Kidney capillary endothelial cell (primary cell): Measurements from ENCODE around the gene ZC2HC1B.
A peak's percentile ranks its signal among the peaks of the same experiment; 100 is the strongest.

Source experiments
- DNase-seq: peaks from one replicate; pipeline ENCODE4 v3.0.0-alpha.2; 2018; ENCODE audit warnings: low spot score

The ZC2HC1B gene

DNA sequence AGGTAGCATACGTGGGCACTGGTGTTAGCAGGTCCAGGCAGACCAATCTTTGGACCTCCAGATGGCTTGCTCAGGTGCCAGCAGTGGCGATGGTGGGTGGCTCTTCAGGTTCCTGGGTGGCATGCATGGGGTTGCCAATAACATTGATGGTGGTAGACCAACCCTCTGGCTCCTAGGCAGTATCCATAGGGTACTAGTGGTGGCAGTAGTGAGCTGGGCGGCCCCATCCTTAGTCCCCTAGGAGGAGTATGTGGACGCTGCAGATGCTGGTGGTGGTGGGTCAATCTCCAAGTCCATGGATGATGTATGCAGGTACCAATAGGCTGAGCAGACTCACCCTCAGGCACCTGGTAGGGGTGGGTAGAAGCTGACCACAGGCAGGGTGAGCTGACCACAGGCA, 70.6 kb downstream of the ZC2HC1B start:
- DNase-seq = no peak

DNA sequence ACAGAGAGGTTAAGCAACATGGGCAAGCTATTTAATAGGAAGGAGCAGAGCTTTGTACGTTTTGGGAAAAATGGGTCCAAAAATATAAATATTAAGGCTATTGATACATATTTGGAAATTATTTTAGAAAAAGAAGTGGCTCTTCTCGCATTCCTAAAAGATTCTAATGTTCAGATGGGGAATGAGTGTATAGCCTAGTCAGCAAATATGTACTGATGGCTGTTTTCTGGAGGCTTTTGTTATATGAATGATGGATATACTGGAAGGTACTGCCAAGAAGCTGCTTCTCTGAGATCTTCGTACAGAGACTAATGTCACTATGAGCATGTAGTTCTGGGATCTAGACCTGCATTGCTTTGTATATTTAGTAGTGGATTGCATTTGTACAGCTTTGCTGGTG, 72.1 kb downstream of the ZC2HC1B start:
- DNase-seq = no peak

DNA sequence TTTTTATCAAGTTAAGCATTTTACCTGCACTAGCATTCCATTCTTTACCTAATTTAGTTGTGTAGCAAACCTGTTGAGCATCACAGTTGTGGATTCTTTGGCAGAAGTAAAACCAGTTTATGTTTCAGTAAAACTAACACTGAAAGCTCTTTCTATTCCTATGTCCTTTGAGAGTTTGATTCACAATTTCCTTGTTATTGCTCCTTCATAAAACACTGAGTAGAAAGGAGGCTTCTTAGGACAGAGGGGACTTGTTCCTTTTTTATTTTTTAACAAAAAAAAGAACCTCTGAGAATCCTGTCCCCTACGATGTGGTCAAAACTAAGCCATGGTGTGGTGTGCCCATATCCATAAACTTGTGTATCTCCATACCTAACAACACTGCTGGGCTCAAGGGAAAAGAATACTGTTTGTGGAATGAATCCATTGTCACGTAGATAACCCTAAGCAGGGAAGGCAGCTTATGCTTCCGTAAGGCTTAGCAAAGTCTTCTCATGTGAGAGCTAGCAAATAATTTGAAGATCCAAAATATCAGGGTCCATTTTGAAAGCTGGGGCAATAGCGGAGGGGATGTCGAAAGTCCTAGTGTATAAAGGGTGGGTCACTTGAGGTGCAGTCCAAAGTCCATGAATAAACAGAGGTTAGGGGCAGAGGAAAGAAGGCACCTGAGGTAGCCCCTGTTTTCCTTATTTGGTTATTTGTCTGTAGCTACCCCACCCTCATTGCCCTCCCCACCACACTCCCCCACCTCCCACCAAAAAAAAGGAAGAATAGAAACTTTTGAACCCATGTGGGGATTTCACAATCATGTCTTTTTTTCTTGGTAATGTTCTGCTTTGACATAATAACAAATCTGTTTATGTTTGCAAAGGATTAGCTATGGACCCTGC, 72.7 kb downstream of the ZC2HC1B start:
- no peak for DNase-seq

DNA sequence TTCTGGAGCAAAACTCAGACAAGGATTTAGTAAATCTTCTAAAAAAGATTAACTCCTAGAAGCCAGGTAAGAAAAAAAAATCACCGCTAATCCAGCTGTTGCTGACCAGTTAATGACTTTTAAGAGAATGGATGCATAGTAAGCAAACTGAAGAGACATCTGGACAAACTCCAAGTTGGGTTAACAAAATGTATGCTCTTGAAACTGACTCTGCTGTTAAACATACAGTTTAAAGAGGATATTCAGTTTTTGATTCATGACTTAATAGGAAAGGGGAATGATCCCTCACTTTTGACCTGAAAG, 73.3 kb downstream of the ZC2HC1B start:
- no peak for DNase-seq

DNA sequence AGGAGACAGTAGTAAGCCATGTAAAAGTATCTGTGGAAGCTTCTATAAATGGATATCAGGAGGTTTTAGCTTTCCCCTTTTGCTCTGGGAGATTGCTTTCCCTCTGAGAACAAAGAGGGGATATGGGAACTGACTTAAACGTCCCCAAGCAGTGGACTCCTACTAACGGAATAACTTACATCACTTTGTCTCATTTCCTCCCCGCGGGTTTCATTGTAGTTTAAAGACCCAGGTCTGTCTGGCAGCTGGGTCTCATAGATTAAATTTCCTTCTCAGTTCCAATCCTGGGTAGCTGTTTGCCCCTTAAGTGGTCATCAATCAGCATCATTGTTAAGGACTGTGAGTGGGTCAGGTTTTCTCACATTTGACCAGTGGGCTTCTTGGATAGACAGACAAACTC, 75.1 kb downstream of the ZC2HC1B start:
- peak; percentile 35 for DNase-seq

DNA sequence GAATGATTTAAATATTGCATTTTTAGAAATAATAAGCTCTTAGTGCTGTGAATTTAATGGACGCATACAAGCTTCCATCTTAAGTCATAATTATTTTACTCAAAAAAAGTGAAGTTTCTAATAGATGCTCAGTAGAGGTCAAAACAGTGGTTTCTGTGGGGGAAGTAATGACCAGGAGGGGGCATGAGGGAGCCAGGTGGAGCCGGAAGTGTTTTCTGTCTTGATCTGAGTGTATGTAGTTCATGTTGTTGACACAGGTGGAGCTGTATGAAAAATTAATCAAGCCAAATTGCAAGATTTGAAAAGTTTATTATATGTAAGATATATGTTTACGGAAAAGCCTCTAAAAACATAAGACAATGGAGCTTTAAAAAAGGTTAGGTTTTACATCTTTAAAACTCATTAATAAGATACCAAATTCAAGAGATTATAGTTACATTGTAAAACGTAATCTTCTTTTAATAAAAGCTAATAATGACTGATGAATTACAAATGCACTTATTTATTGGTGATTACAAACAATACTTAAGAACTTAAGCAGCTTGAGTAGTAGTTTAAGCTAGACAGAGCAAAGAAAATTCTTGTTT, 75.8 kb downstream of the ZC2HC1B start:
- peak; percentile 60 for DNase-seq

DNA sequence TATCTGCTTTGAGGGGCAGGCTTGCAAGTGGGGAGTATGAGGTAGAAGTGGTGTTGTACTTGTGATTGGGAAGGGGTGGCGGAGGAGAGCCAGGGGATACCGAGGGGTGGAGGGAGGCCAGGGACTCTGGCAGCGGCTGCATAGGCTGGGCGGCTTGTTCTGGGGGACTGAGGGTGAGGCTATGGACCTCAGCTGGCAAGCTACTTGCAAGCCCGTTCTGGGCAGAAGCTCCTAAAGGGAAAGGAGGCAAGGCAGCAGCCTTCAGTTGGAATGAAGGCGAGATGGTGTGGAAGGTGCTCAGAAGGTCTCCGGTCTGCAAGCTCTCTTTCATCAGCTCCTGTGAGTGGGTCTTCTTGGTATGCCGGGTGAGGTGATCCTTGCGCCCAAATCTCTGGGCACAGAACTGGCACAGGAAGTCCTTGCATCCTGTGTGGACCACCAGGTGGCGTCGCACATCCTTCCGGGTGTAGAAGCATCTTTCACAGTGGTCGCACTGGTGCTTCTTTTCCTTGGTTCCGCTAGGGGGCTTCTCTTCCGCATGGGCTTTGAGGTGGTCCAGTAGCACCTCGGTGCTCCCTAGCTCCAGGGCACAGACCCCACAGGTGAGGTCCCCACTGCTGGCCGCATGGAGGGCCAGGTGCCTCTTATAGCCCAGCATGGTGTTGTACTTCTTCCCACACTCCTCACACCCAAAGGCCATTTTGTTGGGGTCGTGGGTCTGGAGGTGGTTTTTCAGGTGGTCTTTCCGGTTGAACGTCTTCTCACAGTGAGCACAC, 77.8 kb downstream of the ZC2HC1B start:
- peak; percentile 7 for DNase-seq

DNA sequence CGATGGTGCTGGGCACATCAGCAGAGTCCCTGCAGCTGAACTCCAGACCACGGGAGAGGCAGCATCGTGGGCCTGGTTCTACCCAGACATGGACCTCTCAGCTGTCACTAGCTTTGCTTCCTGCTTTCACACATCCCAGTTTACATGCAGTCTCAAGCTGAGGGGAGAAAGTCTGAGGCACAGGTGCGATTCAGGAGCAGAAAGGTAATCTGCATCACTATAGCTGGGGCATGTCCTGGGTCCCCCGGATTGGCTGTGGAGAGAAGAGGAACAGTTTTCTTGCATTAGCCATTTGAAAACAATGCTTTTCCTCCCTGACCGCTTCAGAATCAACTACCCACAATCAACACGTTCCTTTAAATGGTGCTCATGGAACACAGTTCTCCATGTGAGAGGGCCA, 83.9 kb downstream of the ZC2HC1B start:
- no peak for DNase-seq

DNA sequence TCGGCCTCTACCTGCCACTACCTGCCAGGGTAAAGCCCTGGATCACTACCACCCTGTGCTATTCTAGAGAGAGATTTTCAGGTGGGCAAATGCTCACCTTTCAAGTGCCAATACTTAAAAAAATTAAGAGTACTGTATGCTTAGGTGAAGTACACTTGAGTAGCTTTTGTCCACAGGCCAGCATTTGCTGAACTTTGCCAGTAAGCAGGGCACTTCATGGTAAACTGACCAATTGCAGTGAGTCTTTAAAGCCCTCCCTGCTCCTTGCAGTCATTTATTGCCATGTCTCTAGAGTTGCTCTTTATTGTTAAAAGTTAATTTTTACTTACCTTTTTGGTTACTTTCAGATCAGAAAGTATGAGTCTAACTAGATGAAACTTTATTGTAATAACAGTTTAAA, 85.3 kb downstream of the ZC2HC1B start:
- no peak for DNase-seq

DNA sequence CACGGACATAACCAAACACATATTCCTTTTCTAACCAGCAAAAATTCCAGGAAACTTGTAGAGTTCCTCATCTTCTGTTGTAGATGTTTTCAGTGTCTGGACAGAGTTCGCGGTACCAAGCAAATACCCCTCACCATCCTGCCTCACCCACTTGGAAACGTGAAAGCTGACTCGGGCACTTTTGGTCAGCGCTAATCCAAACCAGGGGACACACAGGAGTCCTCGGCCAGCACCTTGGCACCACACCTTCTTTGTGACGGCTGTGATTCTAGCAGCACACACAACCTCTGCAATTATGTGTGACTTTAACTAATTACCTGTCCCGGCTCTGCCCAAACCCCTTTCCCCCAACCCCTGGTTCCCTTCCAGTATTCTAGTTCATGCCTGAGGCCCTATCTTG, 85.7 kb downstream of the ZC2HC1B start:
- no peak for DNase-seq

DNA sequence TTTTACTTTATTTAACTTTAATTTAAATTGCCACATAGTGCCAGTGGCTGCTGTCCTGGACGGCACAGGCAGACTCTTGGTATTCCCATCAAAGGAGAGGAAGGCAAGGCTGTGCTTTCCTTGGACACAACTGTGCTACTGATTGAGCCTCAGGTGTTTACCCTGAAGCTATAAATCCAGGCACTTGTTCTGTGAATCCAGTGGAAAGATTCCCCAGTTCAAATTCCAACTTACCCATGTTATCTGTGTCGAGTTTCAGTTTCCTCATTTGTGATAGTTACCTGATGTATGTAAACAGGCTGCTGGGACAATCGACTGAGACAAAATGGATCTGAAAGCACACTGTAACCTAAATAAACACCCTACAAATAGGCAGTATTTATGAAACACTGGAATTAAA, 86.6 kb downstream of the ZC2HC1B start:
- DNase-seq = no peak

DNA sequence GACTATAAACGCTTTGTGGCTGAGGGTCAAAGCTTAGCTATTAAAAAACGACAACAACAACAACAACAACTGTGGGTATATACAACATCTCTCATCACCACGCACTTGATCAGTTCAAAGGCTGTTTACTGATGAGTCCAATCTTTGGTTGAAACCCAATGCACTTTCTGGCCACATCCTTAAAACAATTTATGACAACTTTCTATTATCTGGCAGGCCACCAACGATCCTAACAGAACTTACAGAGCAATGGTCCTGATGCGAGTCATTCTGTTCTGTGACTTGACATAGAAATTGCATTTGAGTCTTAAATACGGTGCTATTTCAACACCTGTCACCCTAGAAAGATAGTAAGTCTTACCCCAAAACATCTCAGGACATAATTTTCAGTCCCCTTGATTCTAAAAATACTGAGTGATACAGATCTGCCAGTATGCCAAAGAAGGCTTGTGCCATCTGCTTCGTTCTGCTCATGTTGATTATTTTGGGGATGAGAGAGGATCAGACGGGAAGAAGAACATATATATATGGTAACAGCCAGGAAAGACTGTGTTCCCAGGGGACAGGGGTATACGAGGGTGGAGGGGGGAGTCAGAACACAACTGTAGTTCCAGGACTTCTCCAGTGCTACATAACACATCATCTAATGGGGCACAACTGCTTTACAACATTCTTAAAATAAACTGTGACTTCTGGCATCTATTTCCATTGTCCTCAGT, 87.9 kb downstream of the ZC2HC1B start:
- no peak for DNase-seq

DNA sequence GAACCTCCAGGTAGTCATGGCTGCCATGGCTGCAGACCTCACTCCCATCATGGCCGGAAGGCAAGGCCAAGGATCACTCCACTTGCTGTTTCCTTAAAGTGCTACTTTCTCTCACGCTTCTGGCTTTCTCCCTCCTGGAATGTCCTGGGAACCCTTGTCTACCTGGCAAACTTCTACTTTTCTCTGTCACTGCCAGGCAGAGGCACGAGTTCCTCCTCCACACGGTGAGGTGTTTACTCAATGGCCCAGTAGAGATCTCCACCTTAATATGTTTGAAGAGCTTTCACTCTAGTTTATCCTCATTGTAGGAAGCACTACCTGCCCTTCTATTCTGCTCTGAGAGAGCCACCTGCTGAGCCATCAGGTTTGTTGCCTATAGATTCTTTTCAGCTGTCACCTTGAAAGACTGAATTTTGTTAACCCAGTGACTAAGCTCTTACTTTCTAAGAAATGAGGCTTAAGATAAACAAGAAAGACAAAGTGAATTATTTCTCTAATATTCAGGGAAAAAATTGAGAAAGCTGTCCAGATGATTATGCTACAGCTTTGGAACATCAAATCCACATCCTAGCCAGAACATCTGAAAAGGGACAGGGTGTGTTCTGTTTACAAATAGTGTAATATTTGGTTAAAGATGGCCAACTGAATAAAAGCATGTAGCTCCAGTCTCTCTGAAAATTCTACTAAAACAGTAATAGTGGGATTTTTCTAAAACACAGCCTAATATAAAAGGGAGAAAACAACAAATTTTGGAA, 88.8 kb downstream of the ZC2HC1B start:
- DNase-seq = no peak

DNA sequence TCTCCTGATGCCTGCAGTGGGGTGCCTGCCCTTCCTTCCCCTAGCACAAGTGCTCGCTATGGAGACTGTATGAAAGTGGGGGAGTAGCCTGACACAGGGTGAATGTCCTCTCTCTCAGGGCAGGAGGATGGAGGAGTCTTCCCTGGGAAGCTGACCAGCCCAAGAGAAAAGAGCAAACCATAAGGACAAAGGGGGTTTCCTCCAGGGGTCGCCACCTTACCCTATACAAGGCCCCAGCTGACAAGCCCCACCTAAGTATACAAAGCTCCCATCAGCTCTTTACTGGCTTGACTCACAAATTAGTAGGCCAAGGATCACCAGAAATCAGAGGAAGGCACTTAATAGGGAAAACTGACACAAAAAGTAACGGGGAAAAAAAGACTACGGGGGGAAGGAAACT, 89.6 kb downstream of the ZC2HC1B start:
- no peak for DNase-seq

DNA sequence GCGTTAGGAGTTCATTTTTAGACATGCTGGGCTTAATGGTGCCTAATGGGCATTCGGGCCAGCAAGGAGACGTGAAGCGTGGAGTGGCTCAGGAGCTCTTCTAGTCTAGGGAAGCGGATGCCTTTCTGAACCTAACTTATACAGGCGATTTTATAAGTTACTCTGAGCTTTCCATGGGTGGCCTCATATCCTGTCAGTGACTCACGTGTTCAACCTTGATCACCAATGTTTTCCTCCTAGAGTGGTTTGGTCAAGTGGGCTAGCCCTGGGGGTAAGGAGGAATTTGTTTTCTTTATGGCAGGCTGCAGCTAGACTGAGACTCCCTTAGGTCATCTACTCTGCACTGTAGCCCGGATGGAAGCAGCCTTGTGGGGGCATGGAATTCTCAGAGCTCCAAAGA, 91.7 kb downstream of the ZC2HC1B start:
- peak; percentile 6 for DNase-seq

DNA sequence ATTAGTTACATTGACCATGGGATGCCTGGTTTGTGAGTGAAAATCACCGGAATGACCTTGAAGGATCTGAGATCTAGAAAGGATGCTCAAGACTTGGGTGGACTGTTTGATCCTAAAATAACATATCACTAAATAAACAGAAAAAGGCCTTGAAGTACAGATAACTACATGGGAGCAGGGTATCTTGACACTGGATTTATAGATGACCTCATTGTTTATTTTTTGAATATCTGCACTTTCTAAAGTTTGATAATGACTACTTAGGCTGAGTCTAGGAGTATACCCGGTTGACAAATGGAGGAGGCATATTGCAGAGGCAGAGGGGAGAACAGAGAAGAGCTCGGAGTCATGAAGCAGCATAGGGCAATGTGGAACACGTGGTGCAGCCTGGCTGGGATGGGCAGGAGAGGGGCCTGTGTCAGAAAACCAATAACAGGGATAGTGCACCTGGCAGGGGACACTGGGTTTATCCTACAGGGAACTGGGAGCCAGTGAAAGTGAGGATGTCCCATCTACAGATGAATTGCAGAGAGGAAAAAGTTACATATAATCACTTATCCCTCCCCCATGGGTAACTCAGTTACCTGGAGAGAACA, 93.5 kb downstream of the ZC2HC1B start:
- no peak for DNase-seq

DNA sequence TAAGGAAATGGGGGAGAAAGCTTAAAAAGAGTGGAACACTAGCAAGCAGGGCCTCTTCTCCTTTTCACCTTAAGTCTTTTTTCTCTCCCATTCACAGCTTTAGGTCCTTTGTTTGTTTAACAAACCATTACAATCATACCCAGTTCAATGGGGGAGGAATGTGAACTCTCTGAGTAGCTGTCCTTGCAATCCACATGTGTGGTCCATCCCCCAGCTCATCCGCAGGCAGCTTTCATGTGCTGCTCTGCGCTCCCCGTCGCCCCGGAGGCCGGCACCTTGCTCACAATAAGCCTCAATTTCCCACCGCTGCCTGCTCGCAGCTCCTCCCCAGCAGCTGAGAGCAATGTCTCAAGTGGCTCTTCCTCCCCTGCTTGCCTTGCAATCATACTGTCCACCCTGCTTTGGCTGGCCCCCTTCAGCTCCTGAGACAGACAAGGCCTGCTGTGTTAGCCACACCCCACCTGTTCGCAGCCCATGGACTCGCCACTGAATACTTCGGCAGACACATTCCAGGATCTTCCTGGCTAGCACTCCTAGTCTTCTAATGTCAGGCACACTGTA, 94.6 kb downstream of the ZC2HC1B start:
- DNase-seq = no peak

DNA sequence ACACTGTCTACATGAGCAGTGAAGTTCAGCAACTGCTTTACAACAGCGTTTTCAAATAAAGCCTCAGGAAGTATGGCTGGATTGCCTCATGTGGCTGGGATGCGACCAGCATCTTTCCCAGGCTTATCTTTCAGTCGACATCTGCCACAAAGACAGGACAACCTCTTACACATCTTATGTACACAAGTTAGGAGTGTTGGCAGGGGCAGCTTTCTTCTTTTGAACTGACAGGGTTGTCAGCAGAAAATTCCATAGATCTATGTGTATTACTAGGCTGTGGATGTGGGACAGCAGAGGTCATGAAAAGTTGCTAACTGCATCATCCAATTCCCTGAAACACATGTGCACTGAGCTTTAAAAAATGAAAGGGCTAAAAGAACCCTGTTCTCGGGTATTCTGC, 95.7 kb downstream of the ZC2HC1B start:
- DNase-seq = no peak

DNA sequence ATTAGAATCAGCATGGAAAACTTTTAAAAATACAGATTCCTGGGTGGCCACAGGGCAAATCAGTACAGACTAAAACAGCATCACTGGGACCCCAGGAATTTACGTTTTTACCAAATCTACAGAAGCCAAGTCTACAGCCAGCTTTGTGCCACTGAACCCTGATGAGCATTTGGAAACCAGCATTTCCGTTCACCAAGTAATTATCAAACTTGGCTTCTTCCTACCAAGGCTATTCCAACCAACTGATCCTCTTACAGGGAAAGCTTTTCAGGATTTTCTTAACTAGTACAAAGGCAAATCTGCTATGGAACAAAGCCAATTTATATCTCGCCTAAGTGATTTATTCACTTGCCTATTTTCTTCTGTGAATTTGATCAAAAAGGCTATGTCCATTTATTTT, 96.8 kb downstream of the ZC2HC1B start:
- no peak for DNase-seq

DNA sequence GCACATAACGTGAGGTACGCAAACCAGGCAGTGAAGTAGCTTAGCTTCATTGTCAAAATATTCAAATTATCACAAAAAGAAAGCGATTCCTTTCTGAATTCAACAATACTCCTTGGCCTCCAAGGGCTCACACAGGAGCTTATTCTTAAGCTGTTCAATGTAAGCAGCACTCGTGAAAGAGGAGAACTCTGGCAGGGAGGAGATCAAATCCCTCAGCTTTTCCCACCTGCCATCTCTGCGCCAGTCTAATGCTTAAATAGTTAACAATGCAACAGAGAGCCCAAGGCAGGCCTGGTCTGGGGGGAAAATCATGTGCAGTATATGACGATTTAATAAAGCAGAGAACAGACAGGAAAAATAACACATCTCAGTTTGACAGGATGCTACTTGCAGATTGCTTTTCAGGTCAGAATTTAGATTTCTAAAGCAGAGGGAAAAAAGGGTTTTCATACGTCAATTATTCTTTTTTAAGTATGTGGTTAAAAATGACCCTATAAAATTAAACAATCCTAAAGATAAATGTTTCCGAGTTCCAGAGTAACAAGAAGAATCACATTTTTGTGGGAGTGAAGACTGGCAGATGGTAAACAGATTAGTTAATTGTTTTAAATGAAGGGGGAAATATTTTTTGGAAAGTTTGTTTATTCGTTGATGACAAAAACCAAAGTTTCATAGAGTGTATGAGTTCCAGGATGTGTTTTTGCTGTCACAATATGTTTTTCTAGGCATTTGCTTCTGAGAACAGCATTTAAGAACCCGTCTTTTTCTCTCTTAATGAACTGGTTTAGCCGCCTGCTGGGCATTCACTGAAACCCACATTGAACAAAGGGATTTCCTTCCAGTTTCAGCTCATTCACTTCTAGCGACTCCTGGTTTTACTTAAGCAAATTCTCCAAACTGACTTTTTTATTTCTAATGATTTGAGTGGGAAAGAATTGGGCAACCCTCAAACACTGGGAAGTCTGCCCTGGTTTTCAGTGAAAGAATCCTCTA, 97.9 kb downstream of the ZC2HC1B start:
- DNase-seq = no peak
